Measurements from ENCODE around the gene TBCD. TPM values are rescaled to one million over a fixed set of nuclear protein-coding genes. Genes with fewer than 3 reads are reported as not detected.
"Not testable (repeated sequence)": the region's sequence is repeated elsewhere in the genome, so short reads cannot be mapped to it uniquely, and the experiment has no call there.

Gene TBCD
- total and polyA plus RNA-seq, 2 donors (not counting 1 experiment from before 2014, with no cell fraction given): 22.1 to 36.7 TPM

DNA sequence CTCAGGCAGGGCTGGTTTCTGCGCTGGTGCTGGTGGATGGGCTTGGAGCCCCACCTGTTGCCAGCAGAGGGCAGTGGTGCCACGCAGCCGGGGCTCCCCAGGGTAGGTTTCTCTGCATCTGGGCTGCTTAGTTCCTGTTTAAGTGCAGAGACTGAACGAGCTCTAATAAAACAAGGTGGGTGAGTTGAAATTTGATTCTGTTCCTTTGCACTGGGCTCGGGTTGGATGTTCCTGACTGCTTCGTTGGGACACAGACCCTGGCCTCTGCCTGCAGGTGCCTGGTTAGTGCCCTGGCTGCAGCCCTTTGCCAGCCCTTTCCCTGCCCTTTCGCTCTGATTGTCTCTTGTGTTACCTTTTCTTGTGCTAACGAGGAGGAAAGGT, 30.0 kb downstream of the TBCD start:
- DNase-seq (ENCODE audit: low read depth in 2 of 2): peak; percentile 48 to 76
- no peak overlapping the region for H3K4me3 ChIP-seq (replicated peaks in 1 of 4; ENCODE audit: control extremely low read depth in 1 of 4, insufficient read depth in 1 of 4, low read depth in 3 of 4, low read length in 4 of 4)
- H3K36me3 ChIP-seq (ENCODE audit: control insufficient read depth, insufficient read depth, low read length): peaks cover 12% of the 10 kb centered on the region
- H3K79me2 ChIP-seq (ENCODE audit: control insufficient read depth, insufficient read depth, low read length): no peaks in the 10 kb centered on the region
- no peaks in the 10 kb centered on the region for H4K20me1 ChIP-seq (ENCODE audit: control insufficient read depth, extremely low read depth, insufficient read depth, low read length)
- no peaks in the 10 kb centered on the region for H3K27me3 ChIP-seq (ENCODE audit: control insufficient read depth, insufficient read depth, low read length)
- no peaks in the 10 kb centered on the region for H3K9me3 ChIP-seq (ENCODE audit: control insufficient read depth, insufficient read depth, low read depth, low read length)
- H3K4me2 ChIP-seq (ENCODE audit: extremely low read depth, insufficient read depth, low read length): no peak overlapping the region
- no peak overlapping the region for H3K9ac ChIP-seq (ENCODE audit: insufficient read depth, low read length)
- H2AFZ ChIP-seq (ENCODE audit: low read length): no peak overlapping the region
- TF ChIP-seq, protein P1, sequence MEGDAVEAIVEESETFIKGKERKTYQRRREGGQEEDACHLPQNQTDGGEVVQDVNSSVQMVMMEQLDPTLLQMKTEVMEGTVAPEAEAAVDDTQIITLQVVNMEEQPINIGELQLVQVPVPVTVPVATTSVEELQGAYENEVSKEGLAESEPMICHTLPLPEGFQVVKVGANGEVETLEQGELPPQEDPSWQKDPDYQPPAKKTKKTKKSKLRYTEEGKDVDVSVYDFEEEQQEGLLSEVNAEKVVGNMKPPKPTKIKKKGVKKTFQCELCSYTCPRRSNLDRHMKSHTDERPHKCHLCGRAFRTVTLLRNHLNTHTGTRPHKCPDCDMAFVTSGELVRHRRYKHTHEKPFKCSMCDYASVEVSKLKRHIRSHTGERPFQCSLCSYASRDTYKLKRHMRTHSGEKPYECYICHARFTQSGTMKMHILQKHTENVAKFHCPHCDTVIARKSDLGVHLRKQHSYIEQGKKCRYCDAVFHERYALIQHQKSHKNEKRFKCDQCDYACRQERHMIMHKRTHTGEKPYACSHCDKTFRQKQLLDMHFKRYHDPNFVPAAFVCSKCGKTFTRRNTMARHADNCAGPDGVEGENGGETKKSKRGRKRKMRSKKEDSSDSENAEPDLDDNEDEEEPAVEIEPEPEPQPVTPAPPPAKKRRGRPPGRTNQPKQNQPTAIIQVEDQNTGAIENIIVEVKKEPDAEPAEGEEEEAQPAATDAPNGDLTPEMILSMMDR (conservative IDR thresholded peaks at IDR 0.05 in 1 of 2, IDR thresholded peaks at IDR 0.05 in 1 of 2; ENCODE audit: low read depth in 1 of 2, low read length in 2 of 2): peak; percentile 97 to 99
- no peak for TF ChIP-seq EZH2 (IDR thresholded peaks at IDR 0.05; ENCODE audit: low read length, missing control alignments)
- peaks cover 2% of the 10 kb centered on the region for H3K4me1 ChIP-seq (ENCODE audit: control insufficient read depth, extremely low read depth, insufficient read depth, low read length)
- H3K27ac ChIP-seq (ENCODE audit: insufficient read depth, low read length): no peak overlapping the region

DNA sequence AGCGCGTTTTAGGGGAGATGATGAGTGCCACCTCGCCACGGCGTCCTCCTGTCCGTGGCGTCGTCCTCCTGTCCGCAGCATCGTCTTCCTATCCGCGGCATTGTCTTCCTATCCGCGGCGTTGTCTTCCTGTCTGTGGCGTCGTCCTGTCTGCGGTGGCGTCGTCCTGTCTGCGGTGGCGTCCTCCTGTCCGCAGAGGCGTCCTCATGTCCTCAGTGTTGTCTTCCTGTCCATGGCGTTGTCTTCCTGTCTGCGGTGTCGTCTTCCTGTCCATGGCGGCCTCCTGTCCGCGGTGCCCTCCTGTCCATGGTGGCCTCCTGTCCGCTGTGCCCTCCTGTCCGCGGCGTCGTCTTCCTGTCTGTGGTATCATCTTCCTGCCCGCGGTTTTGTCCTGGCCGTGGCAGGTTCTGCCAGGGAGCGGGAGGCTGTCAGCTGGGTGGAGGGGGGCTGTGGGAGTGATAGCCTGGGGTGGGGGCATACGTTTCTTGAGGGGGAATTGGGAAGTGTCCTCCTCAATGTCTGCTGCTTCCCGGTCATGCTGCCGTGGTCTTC, 30.9 kb downstream of the TBCD start:
- Histone ChIP-seq H2AFZ (ENCODE audit: low read length) (no peak overlapping the region), H3K36me3 (ENCODE audit: control insufficient read depth, insufficient read depth, low read length) (peaks cover 12% of the 10 kb centered on the region), H3K79me2 (ENCODE audit: control insufficient read depth, insufficient read depth, low read length) (no peaks in the 10 kb centered on the region), H3K4me3 (replicated peaks in 1 of 4; ENCODE audit: control extremely low read depth in 1 of 4, insufficient read depth in 1 of 4, low read depth in 3 of 4, low read length in 4 of 4) (no peak overlapping the region), H3K27me3 (ENCODE audit: control insufficient read depth, insufficient read depth, low read length) (no peaks in the 10 kb centered on the region), H3K9ac (ENCODE audit: insufficient read depth, low read length) (no peak overlapping the region), H3K27ac (ENCODE audit: insufficient read depth, low read length) (no peak overlapping the region), H3K4me1 (ENCODE audit: control insufficient read depth, extremely low read depth, insufficient read depth, low read length) (peaks cover 2% of the 10 kb centered on the region), H4K20me1 (ENCODE audit: control insufficient read depth, extremely low read depth, insufficient read depth, low read length) (no peaks in the 10 kb centered on the region), H3K9me3 (ENCODE audit: control insufficient read depth, insufficient read depth, low read depth, low read length) (no peaks in the 10 kb centered on the region), H3K4me2 (ENCODE audit: extremely low read depth, insufficient read depth, low read length) (no peak overlapping the region)
- no peak for DNase-seq (ENCODE audit: low read depth in 2 of 2)
- TF ChIP-seq, protein P1 (conservative IDR thresholded peaks at IDR 0.05 in 1 of 2, IDR thresholded peaks at IDR 0.05 in 1 of 2; ENCODE audit: low read depth in 1 of 2, low read length in 2 of 2): no peak
- no peak for TF ChIP-seq EZH2 (IDR thresholded peaks at IDR 0.05; ENCODE audit: low read length, missing control alignments)

DNA sequence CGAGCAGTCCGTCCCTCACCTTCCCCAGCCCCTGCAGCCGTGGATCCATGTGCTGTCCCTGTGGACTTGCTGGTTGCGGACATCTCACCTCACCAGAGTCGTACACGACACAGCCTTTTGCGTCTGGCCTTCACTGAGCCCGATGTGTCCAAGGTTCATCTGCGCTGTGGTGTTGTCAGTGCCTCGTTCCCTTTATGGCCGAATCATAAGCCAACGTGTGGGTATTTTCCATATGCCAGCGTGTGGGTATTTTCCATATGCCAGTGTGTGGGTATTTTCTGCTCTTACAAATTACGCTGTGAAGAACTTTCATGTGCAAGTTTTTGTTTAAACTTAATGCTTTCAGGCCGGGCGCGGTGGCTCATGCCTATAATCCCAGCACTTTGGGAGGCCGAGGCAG, 31.6 kb downstream of the TBCD start:
- H3K9ac ChIP-seq (ENCODE audit: insufficient read depth, low read length): no peak overlapping the region
- no peak overlapping the region for H3K4me3 ChIP-seq (replicated peaks in 1 of 4; ENCODE audit: control extremely low read depth in 1 of 4, insufficient read depth in 1 of 4, low read depth in 3 of 4, low read length in 4 of 4)
- no peaks in the 10 kb centered on the region for H3K27me3 ChIP-seq (ENCODE audit: control insufficient read depth, insufficient read depth, low read length)
- H3K36me3 ChIP-seq (ENCODE audit: control insufficient read depth, insufficient read depth, low read length): peaks cover 12% of the 10 kb centered on the region
- peaks cover 2% of the 10 kb centered on the region for H3K4me1 ChIP-seq (ENCODE audit: control insufficient read depth, extremely low read depth, insufficient read depth, low read length)
- no peaks in the 10 kb centered on the region for H3K79me2 ChIP-seq (ENCODE audit: control insufficient read depth, insufficient read depth, low read length)
- H3K27ac ChIP-seq (ENCODE audit: insufficient read depth, low read length): no peak overlapping the region
- no peak for DNase-seq (ENCODE audit: low read depth in 2 of 2)
- no peak for TF ChIP-seq EZH2 (IDR thresholded peaks at IDR 0.05; ENCODE audit: low read length, missing control alignments)
- TF ChIP-seq, protein P1 (conservative IDR thresholded peaks at IDR 0.05 in 1 of 2, IDR thresholded peaks at IDR 0.05 in 1 of 2; ENCODE audit: low read depth in 1 of 2, low read length in 2 of 2): no peak
- no peak overlapping the region for H3K4me2 ChIP-seq (ENCODE audit: extremely low read depth, insufficient read depth, low read length)
- no peaks in the 10 kb centered on the region for H3K9me3 ChIP-seq (ENCODE audit: control insufficient read depth, insufficient read depth, low read depth, low read length)
- no peaks in the 10 kb centered on the region for H4K20me1 ChIP-seq (ENCODE audit: control insufficient read depth, extremely low read depth, insufficient read depth, low read length)
- no peak overlapping the region for H2AFZ ChIP-seq (ENCODE audit: low read length)

DNA sequence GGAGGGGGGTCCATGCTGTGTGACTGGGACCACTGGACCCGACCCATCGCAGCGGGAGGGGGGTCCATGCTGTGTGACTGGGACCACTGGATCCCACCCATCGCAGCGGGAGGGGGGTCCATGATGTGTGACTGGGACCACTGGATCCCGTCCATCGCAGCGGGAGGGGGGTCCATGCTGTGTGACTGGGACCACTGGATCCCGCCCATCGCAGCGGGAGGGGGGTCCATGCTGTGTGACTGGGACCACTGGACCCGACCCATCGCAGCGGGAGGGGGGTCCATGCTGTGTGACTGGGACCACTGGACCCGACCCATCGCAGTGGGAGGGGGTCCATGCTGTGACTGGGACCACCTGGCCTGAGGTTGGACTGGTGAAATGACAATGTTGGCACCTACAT, 33.7 kb downstream of the TBCD start:
- H3K79me2 ChIP-seq (ENCODE audit: control insufficient read depth, insufficient read depth, low read length); H3K4me3 ChIP-seq (replicated peaks in 1 of 4; ENCODE audit: control extremely low read depth in 1 of 4, insufficient read depth in 1 of 4, low read depth in 3 of 4, low read length in 4 of 4); DNase-seq (ENCODE audit: low read depth in 2 of 2); H4K20me1 ChIP-seq (ENCODE audit: control insufficient read depth, extremely low read depth, insufficient read depth, low read length); H3K9me3 ChIP-seq (ENCODE audit: control insufficient read depth, insufficient read depth, low read depth, low read length); H3K27ac ChIP-seq (ENCODE audit: insufficient read depth, low read length); H2AFZ ChIP-seq (ENCODE audit: low read length); H3K4me2 ChIP-seq (ENCODE audit: extremely low read depth, insufficient read depth, low read length); H3K9ac ChIP-seq (ENCODE audit: insufficient read depth, low read length); H3K4me1 ChIP-seq (ENCODE audit: control insufficient read depth, extremely low read depth, insufficient read depth, low read length); H3K27me3 ChIP-seq (ENCODE audit: control insufficient read depth, insufficient read depth, low read length): not testable (repeated sequence)
- peaks cover 12% of the 10 kb centered on the region for H3K36me3 ChIP-seq (ENCODE audit: control insufficient read depth, insufficient read depth, low read length)

All from fibroblast of lung (primary cell).